Measurements from ENCODE around the gene EPHA7.

Gene EPHA7

GRCh38 chr6:93323630-93324029 lies 95.7 kb downstream of the EPHA7 start:
- no peak for TF ChIP-seq CTCF (IDR thresholded peaks at IDR 0.05)

- no peak for TF ChIP-seq CTCF (IDR thresholded peaks at IDR 0.05)
These were observed 96.7 kb downstream of the EPHA7 start for GRCh38 chr6:93322651-93323050.

- no peak for TF ChIP-seq CTCF (IDR thresholded peaks at IDR 0.05)
These were observed 100.1 kb downstream of the EPHA7 start for GRCh38 chr6:93319304-93319703.

GRCh38 chr6:93318121-93318520 lies 101.2 kb downstream of the EPHA7 start:
- TF ChIP-seq CTCF (IDR thresholded peaks at IDR 0.05): no peak

GRCh38 chr6:93317592-93317991 lies 101.8 kb downstream of the EPHA7 start:
- no peak for TF ChIP-seq CTCF (IDR thresholded peaks at IDR 0.05)

GRCh38 chr6:93307505-93308409 lies 111.6 kb downstream of the EPHA7 start:
- no peak for TF ChIP-seq CTCF (IDR thresholded peaks at IDR 0.05)

GRCh38 chr6:93305088-93305487 lies 114.3 kb downstream of the EPHA7 start:
- no peak for TF ChIP-seq CTCF (IDR thresholded peaks at IDR 0.05)
